Measurements from ENCODE around the gene NME7. TPM values are rescaled to one million over a fixed set of nuclear protein-coding genes. Genes with fewer than 3 reads are reported as not detected.

Gene NME7
- total RNA-seq, 1 experiment from 2014 or later: 21.8 TPM

- Histone ChIP-seq H3K36me3 (ENCODE audit: control insufficient read depth in 1 of 2, insufficient read depth in 2 of 2, low read length in 2 of 2) (no peaks in the 10 kb centered on the region), H3K27me3 (ENCODE audit: insufficient read depth, low read length) (no peaks in the 10 kb centered on the region), H4K20me1 (ENCODE audit: insufficient read depth) (no peaks in the 10 kb centered on the region), H3K4me2 (ENCODE audit: low read length) (peak overlapping the region; percentile 90), H3K9ac (ENCODE audit: low read length) (peak overlapping the region; percentile 95; the same call in 1 of the 2 replicates), H2AFZ (ENCODE audit: low read depth, low read length, poor library complexity, severe bottlenecking) (no peak overlapping the region), H3K4me1 (ENCODE audit: control insufficient read depth in 1 of 2, insufficient read depth in 2 of 2, low read length in 2 of 2) (peaks cover 42 to 59% of the 10 kb centered on the region in 2 experiments), H3K79me2 (ENCODE audit: insufficient read depth, low read length) (peaks cover 36% of the 10 kb centered on the region), H3K4me3 (replicated peaks in 1 of 2; ENCODE audit: low read depth in 1 of 2, low read length in 2 of 2) (peak overlapping the region; percentile 72 to 84), H3K9me2 (ENCODE audit: insufficient read depth) (no peaks in the 10 kb centered on the region), H3K27ac (ENCODE audit: low read depth, low read length) (no peak overlapping the region; the same call in 1 of the 2 replicates), H3K9me3 (ENCODE audit: control insufficient read depth in 1 of 2, insufficient read depth in 1 of 2, low read depth in 1 of 2, low read length in 2 of 2) (no peaks in the 10 kb centered on the region)
- intact Hi-C loops (cut with micrococcal nuclease): loop anchor here (5.0 kb wide), 1 partner anchor 483 kb away; no protein-coding TSS in a partner anchor
- no TSS peak for BruUV-seq (replicated peaks)
- no peak for TF ChIP-seq EGR1 (IDR thresholded peaks at IDR 0.05; ENCODE audit: low read depth)
- TF ChIP-seq, protein P1, sequence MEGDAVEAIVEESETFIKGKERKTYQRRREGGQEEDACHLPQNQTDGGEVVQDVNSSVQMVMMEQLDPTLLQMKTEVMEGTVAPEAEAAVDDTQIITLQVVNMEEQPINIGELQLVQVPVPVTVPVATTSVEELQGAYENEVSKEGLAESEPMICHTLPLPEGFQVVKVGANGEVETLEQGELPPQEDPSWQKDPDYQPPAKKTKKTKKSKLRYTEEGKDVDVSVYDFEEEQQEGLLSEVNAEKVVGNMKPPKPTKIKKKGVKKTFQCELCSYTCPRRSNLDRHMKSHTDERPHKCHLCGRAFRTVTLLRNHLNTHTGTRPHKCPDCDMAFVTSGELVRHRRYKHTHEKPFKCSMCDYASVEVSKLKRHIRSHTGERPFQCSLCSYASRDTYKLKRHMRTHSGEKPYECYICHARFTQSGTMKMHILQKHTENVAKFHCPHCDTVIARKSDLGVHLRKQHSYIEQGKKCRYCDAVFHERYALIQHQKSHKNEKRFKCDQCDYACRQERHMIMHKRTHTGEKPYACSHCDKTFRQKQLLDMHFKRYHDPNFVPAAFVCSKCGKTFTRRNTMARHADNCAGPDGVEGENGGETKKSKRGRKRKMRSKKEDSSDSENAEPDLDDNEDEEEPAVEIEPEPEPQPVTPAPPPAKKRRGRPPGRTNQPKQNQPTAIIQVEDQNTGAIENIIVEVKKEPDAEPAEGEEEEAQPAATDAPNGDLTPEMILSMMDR (IDR thresholded peaks at IDR 0.05 in 2 of 3, conservative IDR thresholded peaks at IDR 0.05 in 1 of 3; ENCODE audit: borderline replicate concordance in 1 of 3, insufficient read depth in 1 of 3, low read depth in 2 of 3, low read length in 2 of 3): no peak
- no peak for TF ChIP-seq JUND (IDR thresholded peaks at IDR 0.05)
- TF ChIP-seq CEBPB (IDR thresholded peaks at IDR 0.05; ENCODE audit: low read depth): no peak
- TF ChIP-seq EZH2phosphoT487 (IDR thresholded peaks at IDR 0.05; ENCODE audit: borderline replicate concordance): no peak
- TF ChIP-seq ELF1 (IDR thresholded peaks at IDR 0.05; ENCODE audit: borderline replicate concordance, low read depth): no peak
- DNase-seq (ENCODE audit: low read depth, low spot score): no peak
- no peak for ATAC-seq
- POLR2A ChIA-PET: no interaction called here
- RAD21 ChIA-PET (ENCODE audit: low non-redundant PET in 1 of 2, low total read pairs in 2 of 2, uncharacterized antibody in 2 of 2, unreplicated experiment in 2 of 2): no interaction called here
- CTCF ChIA-PET: no interaction called here
Observed at GRCh38 chr1:169105087-169105433, 262.5 kb downstream of the NME7 start.

- H3K4me2 ChIP-seq (ENCODE audit: low read length): no peak overlapping the region
- H3K9ac ChIP-seq (ENCODE audit: low read length): no peak overlapping the region
- no peak for TF ChIP-seq ELF1 (IDR thresholded peaks at IDR 0.05; ENCODE audit: borderline replicate concordance, low read depth)
- no peak for TF ChIP-seq SP1 (IDR thresholded peaks at IDR 0.05; ENCODE audit: low read depth)
- no peak for TF ChIP-seq POLR2A (IDR thresholded peaks at IDR 0.05; ENCODE audit: borderline replicate concordance, extremely low read depth, insufficient read depth, insufficient read length)
- TF ChIP-seq, protein P2, sequence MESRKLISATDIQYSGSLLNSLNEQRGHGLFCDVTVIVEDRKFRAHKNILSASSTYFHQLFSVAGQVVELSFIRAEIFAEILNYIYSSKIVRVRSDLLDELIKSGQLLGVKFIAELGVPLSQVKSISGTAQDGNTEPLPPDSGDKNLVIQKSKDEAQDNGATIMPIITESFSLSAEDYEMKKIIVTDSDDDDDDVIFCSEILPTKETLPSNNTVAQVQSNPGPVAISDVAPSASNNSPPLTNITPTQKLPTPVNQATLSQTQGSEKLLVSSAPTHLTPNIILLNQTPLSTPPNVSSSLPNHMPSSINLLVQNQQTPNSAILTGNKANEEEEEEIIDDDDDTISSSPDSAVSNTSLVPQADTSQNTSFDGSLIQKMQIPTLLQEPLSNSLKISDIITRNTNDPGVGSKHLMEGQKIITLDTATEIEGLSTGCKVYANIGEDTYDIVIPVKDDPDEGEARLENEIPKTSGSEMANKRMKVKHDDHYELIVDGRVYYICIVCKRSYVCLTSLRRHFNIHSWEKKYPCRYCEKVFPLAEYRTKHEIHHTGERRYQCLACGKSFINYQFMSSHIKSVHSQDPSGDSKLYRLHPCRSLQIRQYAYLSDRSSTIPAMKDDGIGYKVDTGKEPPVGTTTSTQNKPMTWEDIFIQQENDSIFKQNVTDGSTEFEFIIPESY (IDR thresholded peaks at IDR 0.05; ENCODE audit: extremely low read depth, insufficient replicate concordance, low read length): no peak
- no peak for TF ChIP-seq RAD21 (IDR thresholded peaks at IDR 0.05; ENCODE audit: low read depth)
- TF ChIP-seq POLR2AphosphoS5 (IDR thresholded peaks at IDR 0.05; ENCODE audit: low read depth, low read length): no peak
- TF ChIP-seq SIN3A (IDR thresholded peaks at IDR 0.05; ENCODE audit: low read depth): no peak
- no peak for TF ChIP-seq SRF (IDR thresholded peaks at IDR 0.05; ENCODE audit: low read depth)
- TF ChIP-seq, protein P3, sequence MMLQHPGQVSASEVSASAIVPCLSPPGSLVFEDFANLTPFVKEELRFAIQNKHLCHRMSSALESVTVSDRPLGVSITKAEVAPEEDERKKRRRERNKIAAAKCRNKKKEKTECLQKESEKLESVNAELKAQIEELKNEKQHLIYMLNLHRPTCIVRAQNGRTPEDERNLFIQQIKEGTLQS (IDR thresholded peaks at IDR 0.05): no peak
- no peak for TF ChIP-seq YY1 (IDR thresholded peaks at IDR 0.05; ENCODE audit: extremely low read depth, insufficient replicate concordance, low read depth, low read length)
- no peak for TF ChIP-seq ZNF274 (IDR thresholded peaks at IDR 0.05; ENCODE audit: low read depth, low read length)
Observed at GRCh38 chr1:169103480-169103893, 264.1 kb downstream of the NME7 start.

More at GRCh38 chr1:169103480-169103893, 264.1 kb downstream of the NME7 start:
- ATAC-seq (no peak), DNase-seq (ENCODE audit: low read depth, low spot score) (no peak)
- Histone ChIP-seq H3K27me3 (ENCODE audit: insufficient read depth, low read length) (no peaks in the 10 kb centered on the region), H3K27ac (ENCODE audit: low read depth, low read length) (no peak overlapping the region), H3K4me1 (ENCODE audit: control insufficient read depth in 1 of 2, insufficient read depth in 2 of 2, low read length in 2 of 2) (peaks cover 30 to 43% of the 10 kb centered on the region in 2 experiments), H4K20me1 (ENCODE audit: insufficient read depth) (no peaks in the 10 kb centered on the region), H3K9me2 (ENCODE audit: insufficient read depth) (no peaks in the 10 kb centered on the region), H3K4me3 (replicated peaks in 1 of 2; ENCODE audit: low read depth in 1 of 2, low read length in 2 of 2) (no peak overlapping the region), H3K36me3 (ENCODE audit: control insufficient read depth in 1 of 2, insufficient read depth in 2 of 2, low read length in 2 of 2) (no peaks in the 10 kb centered on the region), H3K9me3 (ENCODE audit: control insufficient read depth in 1 of 2, insufficient read depth in 1 of 2, low read depth in 1 of 2, low read length in 2 of 2) (no peaks in the 10 kb centered on the region), H3K79me2 (ENCODE audit: insufficient read depth, low read length) (peaks cover 20% of the 10 kb centered on the region), H2AFZ (ENCODE audit: low read depth, low read length, poor library complexity, severe bottlenecking) (no peak overlapping the region)
- RAD21 ChIA-PET (ENCODE audit: low non-redundant PET in 1 of 2, low total read pairs in 2 of 2, uncharacterized antibody in 2 of 2, unreplicated experiment in 2 of 2): no interaction called here
- CTCF ChIA-PET: no interaction called here
- POLR2A ChIA-PET: no interaction called here
- no TSS peak for BruUV-seq (replicated peaks)
- intact Hi-C loops (cut with micrococcal nuclease): no loop called here
